Mucosa of descending colon (tissue), 3 donors: ENCODE data around the gene SMTNL2. TPM values are rescaled to one million over a fixed set of nuclear protein-coding genes. Genes with fewer than 3 reads are reported as not detected.
A peak's percentile ranks its signal among the peaks of the same experiment; 100 is the strongest.
"Not testable (repeated sequence)": the region's sequence is repeated elsewhere in the genome, so short reads cannot be mapped to it uniquely, and the experiment has no call there.

Source experiments
- ATAC-seq: fragments of 200-7000 bp; cut with Tn5 transposase; one replicate; pipeline ENCODE4 v1.9.1; 2020; ENCODE audit warnings: mild to moderate bottlenecking, moderate library complexity
- DNase-seq, 3 donors: peaks; one replicate each; pipeline ENCODE4 v3.0.0-alpha.2; 2020
- H3K36me3 ChIP-seq: fragments of 200-600 bp; one replicate; pipeline ENCODE4 v1.8.0; 2021; ENCODE audit warnings: low read depth, mild to moderate bottlenecking
- H3K4me1 ChIP-seq: fragments of 200-600 bp; one replicate; pipeline ENCODE4 v1.8.0; 2021; ENCODE audit warnings: low read depth, mild to moderate bottlenecking
- H3K4me3 ChIP-seq: fragments of 200-600 bp; one replicate; pipeline ENCODE4 v1.8.0; 2021; ENCODE audit warnings: mild to moderate bottlenecking
- H3K9me3 ChIP-seq: fragments of 200-600 bp; one replicate; pipeline ENCODE4 v1.8.0; 2021; ENCODE audit warnings: mild to moderate bottlenecking
- CTCF ChIP-seq: fragments of 200-600 bp; IDR thresholded peaks from one replicate; pipeline ENCODE4 v1.8.0; 2022; ENCODE audit warnings: antibody characterized with exemption, mild to moderate bottlenecking
- intact Hi-C, 2 donors: fragments of 100-400 bp; cut with DNase I in 1 of 2; cut with micrococcal nuclease in 1 of 2; formaldehyde crosslinking; loops; one replicate each; pipeline versions ENCODE4 v1.11.0 to v1.11.1; 2022; cut with DNase I, micrococcal nuclease
- total RNA-seq, 3 donors: library from RNA; stranded (reverse); fragmentation: NEBNext Ultra II Directional in 2 of 3; extraction: Animal tissue kit (Norgen Biotek cat#: 25700) in 2 of 3; gene quantifications; one replicate each; pipeline versions ENCODE4 v1.2.1 to v1.2.4, GENCODE V29; 2021 to 2023
- donor health status: DM: no; HTN: no; CAD: no; lungs with moderate emphysema.
- donor health status: DM: no; HTN: no; CAD: no.
- donor health status: DM: no; HTN: yes; CAD: no.

SMTNL2 gene
- total RNA-seq, 3 donors from 2014 or later = 0.12 to 1.5 (median 1.1) TPM

- no peak for DNase-seq
- Histone ChIP-seq H3K9me3 (no peaks in the 10 kb centered on the region), H3K4me1 (no peaks in the 10 kb centered on the region), H3K4me3 (no peak overlapping the region), H3K36me3 (no peaks in the 10 kb centered on the region)
- intact Hi-C loops = no loop called here
- ATAC-seq = no peak
- no peak for TF ChIP-seq CTCF
These were observed 7.2 kb downstream of the SMTNL2 start for GRCh38 chr17:4591529-4591928.

- H3K4me3 ChIP-seq = no peak overlapping the region
- intact Hi-C loops = no loop called here
- H3K4me1 ChIP-seq = no peaks in the 10 kb centered on the region
- no peak for TF ChIP-seq CTCF
- ATAC-seq (no peak), DNase-seq (no peak)
- no peaks in the 10 kb centered on the region for H3K36me3 ChIP-seq
- H3K9me3 ChIP-seq = no peaks in the 10 kb centered on the region
These were observed 8.1 kb downstream of the SMTNL2 start for GRCh38 chr17:4592240-4593005.

- DNase-seq (no peak), ATAC-seq (no peak)
- H3K4me1 ChIP-seq = no peaks in the 10 kb centered on the region
- no peaks in the 10 kb centered on the region for H3K36me3 ChIP-seq
- no peak for TF ChIP-seq CTCF
- no peak overlapping the region for H3K4me3 ChIP-seq
- intact Hi-C loops = no loop called here
- H3K9me3 ChIP-seq = no peaks in the 10 kb centered on the region
These were observed 8.7 kb downstream of the SMTNL2 start for GRCh38 chr17:4593021-4593421.

- no peaks in the 10 kb centered on the region for H3K9me3 ChIP-seq
- intact Hi-C loops = no loop called here
- no peaks in the 10 kb centered on the region for H3K36me3 ChIP-seq
- ATAC-seq (no peak), DNase-seq (no peak)
- H3K4me3 ChIP-seq = no peak overlapping the region
- no peak for TF ChIP-seq CTCF
- no peaks in the 10 kb centered on the region for H3K4me1 ChIP-seq
These were observed 10.1 kb downstream of the SMTNL2 start for GRCh38 chr17:4594406-4594805.

- no peak overlapping the region for H3K4me3 ChIP-seq
- intact Hi-C loops = no loop called here
- H3K4me1 ChIP-seq = no peaks in the 10 kb centered on the region
- TF ChIP-seq CTCF = peak; percentile 17
- DNase-seq (peak in 2 of 3 donors; percentile 47 to 51), ATAC-seq (peak; percentile 71)
- no peaks in the 10 kb centered on the region for H3K36me3 ChIP-seq
- no peaks in the 10 kb centered on the region for H3K9me3 ChIP-seq
These were observed 10.8 kb downstream of the SMTNL2 start for GRCh38 chr17:4594931-4595684.

- ATAC-seq, intact Hi-C loops, H3K4me1 ChIP-seq, H3K4me3 ChIP-seq, H3K9me3 ChIP-seq, DNase-seq, H3K36me3 ChIP-seq: not testable (repeated sequence)
These were observed 11.5 kb downstream of the SMTNL2 start for GRCh38 chr17:4595685-4596342.
